Stimulated activated CD4-positive, alpha-beta T cell treated with anti-CD3 and anti-CD28 coated beads, Interleukin-15, amount 100 ng/mL, for 48 hours (primary cell): ENCODE measurements around the gene UBE4B.
"Not testable (repeated sequence)": the region's sequence is repeated elsewhere in the genome, so short reads cannot be mapped to it uniquely, and the experiment has no call there.

Experiments used
- DNase-seq, 2 donors: peaks; one replicate each; pipeline ENCODE4 v3.0.0-alpha.2; 2020; ENCODE audit warnings: low read depth in 2 of 2

The UBE4B gene

DNA sequence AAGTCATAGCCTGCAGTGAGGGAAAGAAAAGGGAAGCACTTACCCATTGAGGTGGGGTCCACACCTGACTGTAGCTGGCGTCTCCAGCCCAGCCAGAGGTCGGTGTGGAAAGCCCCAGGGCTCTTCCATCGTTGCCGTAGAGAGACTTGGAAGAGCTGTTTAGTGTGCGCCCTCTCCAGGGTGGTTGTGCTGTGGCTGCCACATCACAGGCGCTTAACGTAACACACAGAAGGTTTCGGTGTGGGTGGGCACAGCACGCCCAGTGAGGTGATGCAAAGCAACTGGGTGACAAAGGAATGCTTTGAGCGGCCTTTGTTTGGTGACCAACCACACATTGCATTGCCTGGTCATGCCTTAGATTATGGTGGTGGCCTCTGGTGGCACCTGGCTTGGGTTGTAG, 140.8 kb downstream of the UBE4B start:
- no peak for DNase-seq

DNA sequence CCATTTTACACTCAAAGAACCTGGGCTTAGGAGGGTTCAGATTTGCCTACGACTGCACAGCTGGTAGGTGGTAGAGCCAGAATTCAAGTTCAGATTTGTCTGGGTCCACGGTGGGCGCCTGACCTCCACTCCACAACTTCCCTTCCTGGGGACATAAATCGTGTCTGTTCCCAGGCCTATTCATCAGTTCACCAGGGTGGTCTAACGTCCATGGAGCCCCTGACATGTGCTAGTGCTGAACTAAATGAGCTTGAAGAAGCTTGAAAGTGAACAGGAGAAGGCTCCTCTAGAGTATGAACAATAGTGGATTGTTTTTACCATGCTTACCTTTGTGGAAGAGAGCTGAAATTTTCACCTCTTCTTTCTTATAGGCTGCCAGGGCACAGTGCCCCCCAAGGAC, 145.1 kb downstream of the UBE4B start:
- no peak for DNase-seq

DNA sequence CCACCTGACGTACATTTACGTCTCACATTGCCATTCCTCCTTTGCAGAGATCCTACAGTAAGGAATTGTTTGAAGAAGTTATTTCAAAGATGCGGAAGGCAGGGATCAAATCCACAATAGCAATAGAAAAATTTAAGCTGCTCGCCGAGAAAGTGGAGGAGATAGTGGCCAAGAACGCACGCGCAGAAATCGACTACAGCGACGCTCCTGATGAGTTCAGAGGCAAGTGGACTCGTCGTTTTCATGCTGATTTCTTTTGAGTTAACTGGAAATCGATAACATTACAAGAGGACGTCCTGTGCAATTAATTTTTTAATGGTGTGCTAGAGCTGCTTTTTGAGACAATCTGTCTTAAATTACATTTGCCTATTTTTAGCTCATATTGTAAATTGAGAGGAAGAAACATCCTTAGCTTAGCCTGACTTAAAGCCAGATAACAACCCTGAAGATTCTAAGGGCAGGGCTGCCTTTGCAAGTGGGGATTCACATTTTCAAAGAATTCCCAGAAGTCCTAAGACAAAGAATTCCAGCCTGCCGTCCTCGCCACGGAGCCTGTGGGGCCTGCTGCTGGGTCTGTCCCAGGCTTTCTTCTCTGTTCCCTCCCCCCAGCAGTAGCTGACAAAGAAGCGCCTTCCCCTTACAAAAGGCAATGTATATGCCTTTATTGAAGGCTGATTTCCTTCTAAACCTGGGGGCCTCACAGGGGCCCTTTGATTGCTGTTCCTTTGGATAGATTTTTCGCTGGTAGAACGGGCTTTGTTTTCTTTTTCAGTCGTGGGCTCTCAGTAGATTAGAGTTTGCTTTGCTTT, 146.0 kb downstream of the UBE4B start:
- DNase-seq, result no peak

DNA sequence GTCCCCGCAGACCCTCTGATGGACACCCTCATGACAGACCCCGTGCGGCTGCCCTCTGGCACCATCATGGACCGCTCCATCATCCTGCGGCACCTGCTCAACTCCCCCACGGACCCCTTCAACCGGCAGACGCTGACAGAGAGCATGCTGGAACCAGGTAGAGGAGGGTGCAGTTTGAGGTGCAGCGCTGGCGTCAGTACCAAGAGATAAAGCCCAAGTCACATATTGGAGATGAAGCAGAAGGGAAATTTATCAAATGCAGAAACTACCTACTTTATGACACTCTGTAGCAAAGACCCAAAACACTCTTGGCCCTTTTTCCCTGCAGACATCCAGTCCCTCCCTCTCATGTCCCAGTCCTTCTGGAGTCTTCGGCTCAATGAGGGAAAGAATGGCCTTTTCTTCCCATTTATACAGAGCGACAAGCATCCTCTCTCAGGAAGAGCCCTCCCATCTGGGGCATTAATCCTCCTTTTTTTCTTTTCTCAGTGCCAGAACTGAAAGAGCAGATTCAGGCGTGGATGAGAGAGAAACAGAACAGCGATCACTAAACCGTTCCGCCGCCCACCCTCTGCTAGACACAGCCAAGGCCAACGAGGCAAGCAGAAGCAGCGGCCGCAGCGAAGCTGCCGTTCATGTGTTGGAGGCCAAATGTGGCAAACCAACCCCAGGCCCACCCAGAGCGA, 146.8 kb downstream of the UBE4B start:
- DNase-seq, result no peak

DNA sequence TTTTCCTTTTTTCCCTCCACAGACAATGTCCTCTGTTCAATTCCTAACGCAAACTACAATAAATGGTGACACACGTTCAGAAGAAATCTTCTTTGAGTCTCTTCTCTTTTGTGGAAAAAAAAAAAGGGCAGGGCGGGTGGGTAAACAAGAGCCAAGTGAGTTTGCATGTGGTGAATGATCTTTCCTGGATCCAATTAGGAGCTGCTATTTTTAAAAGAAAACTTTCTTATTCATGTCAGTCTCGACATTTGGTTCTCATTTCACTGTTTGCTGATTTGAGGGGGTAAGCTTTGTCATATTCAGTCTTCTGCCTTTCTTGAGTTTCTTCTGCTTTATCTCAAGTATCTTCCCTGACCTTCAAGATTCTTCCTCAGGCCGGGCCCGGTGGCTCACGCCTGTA, 148.4 kb downstream of the UBE4B start:
- DNase-seq, result no peak

DNA sequence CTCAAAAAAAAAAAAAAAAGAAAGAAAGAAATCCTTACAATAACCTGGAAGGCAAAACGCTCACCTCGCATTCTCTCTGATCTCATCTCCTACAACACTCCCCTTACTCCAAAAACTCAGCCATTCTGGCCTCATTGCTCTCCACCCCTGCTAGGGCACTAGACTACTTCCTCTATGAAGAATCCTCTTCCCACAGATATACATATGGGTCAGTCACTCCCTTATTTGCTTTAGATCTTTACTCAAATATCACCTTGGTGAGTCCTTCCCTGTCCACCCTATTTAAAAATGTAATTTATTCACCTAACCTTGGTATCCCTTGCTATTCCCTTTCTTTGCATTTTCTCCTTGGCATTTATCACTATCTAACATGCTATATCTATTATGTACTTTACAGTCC, 153.0 kb downstream of the UBE4B start:
- no peak for DNase-seq

DNA sequence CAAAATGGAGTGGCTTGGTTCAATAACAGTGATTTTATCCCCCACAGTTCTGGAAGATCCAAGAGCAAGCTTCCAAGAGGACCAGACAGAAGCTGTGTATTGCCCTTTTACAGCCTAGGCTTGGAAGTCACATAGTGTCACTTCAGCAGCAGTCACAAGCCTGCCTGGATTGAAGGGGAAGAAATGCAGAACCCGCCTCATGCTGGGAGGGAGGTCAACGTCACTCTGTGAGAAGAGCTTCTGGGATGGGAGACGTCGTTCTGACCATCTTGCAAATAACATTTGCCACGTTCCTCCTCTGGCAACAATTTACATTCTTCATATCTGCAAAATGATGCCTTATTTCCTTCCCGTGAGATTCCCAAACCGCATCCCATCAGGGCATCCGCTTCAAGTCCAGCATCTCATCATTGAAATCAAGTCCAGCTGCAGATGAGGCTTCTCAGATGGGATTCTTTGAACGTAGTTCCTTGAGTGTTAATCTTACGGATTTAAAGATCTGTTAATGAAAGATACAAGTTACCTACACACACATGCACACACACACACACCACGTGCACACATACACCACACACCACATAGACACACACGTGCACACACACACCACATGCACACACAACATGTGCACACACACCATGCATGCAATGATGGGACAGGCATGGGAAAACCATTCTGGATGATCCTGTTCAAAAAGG, 153.7 kb downstream of the UBE4B start:
- DNase-seq, result no peak

DNA sequence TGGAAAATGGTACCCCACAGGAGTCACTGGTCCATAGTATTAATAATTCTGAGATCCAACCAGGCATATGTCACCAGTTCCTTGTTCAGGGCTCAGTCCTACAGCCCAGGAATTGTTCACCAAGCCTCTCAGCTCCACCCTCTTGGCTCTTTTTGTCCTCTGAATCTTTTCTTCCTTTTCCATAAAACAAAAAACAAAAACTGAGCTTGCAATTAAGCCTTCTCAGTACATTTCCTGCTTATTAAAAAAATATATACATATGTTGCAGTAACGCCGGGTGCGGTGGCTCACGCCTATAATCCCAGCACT, 154.2 kb downstream of the UBE4B start:
- no peak for DNase-seq

DNA sequence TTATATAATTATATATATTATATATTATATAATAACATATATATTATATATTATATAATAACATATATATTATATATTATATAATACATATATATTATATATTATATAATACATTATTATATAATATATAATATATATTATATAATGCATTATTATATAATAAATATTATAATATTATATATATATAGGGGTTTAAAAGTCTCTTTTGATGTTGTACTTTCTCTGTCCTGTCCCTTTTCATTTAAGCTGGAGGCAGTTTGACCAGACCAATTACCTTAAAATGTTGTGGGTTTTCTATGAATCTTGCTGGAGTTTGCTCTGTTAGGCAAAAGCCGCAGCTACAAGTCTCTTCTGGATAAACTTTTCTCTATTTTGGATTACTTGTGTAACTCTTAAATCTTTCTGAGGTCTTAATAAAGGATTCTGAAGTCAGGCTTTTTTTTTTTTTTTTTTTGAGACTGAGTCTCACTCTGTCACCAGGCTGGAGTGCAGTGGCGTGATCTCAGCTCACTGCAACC, 155.4 kb downstream of the UBE4B start:
- no peak for DNase-seq

DNA sequence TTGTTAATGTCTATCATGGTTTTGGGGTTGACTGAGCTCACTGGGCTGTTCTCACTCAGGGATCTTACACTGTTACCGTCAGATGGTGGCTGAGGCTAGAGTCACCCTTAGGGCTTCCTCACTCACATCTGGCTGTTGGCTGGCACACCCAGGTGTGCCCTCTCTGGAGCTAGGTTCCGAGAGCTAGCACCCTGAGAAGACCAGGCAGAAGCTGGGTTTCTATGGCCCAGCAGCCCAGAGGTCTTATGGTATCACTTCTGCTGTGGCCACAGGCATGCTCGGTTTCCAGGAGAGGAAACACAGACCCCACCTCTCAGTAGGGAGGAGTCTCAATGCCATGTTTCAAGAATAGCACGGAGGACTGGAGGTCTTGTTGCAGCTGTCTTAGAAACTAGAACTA, 156.9 kb downstream of the UBE4B start:
- DNase-seq, result no peak

DNA sequence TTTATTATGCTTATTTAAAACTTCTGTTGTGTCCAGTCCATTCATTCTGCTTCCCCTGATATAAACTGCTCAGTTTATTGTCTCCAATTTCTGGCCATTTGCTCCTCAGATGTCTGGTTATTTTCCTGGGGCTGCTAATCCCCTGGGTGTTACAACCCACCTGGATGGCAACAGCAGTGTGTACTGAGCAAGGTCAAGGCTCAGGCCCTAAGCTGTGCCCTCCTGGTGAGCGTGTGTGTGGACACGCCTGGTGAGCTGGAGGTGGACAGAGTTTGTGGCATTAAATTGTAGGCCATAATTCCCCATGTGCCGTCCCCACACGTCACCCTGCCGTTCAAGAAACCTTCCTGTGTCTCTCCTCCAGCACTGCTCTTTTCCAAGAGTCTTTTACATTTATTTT, 159.5 kb downstream of the UBE4B start:
- DNase-seq, result no peak

DNA sequence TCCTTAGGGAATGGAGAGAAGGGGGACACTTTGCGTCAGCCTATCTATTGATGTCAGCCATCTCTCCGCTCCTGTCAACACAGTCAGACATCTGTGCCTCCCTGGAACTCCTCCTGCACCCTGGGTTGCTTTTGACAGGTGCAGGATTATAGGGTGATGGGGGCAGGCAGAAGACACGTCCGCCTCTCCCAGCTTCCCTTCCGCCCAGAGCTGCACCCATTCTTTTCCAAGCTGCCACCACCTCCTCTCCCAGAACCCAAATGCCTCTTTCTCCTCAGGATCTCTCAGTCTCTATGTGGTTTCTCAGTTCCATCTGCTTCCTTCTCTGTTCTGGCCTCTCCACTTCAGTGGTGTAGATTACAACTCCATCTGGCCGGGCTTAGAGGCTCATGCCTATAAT, 160.5 kb downstream of the UBE4B start:
- no peak for DNase-seq

DNA sequence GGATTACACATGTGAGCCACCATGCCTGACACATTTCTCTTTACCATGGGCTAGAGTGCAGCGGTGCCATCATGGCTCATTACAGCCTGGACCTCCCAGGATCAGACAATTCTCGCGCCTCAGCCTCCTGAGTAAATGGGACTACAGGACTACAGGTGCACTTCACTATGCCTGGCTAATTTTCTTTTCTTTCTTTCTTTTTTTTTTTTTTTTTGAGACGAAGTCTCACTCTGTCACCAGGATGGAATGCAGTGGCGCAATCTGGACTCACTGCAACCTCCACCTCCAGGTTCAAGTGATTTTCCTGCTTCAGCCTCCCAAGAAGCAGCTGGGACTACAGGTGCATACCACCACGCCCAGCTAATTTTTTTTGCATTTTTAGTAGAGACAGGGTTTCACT, 162.8 kb downstream of the UBE4B start:
- no peak for DNase-seq

DNA sequence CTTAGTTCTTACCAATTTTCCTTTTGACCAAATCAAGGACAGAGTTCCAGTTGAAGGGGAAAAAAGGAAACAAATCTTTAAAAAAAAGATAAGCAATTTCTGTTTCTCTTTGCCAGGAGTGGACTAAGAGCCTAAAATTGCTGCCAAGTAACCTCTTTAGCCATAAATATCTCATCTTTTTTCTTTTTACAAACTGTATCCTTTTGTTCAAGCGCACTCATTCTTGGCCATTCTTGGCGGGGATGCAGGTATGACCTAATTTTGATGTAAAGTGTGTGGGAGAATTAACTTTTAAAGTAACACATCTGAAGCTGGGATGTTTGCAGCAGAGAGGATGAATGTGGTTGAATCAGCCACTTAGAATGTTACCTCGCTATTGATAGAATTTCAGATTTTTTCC, 164.2 kb downstream of the UBE4B start:
- no peak for DNase-seq

DNA sequence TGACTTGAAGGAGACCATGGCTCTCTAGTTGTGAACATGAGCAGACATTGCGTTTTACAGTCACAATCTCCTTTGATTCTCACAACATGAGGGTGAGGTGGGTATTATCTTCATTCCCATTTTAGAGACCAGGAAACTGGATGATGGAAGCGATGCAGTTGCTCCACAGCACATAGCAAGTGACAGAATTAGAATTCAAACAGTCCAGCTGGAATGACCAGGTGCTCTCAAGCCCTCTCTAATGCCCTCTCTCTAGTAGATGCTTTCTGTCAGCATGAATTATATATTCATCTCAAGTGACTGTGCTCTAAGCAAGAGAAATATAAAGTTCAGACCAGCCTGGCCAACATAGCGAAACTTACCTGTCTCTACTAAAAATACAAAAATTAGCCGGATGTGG, 167.9 kb downstream of the UBE4B start:
- DNase-seq, result no peak

DNA sequence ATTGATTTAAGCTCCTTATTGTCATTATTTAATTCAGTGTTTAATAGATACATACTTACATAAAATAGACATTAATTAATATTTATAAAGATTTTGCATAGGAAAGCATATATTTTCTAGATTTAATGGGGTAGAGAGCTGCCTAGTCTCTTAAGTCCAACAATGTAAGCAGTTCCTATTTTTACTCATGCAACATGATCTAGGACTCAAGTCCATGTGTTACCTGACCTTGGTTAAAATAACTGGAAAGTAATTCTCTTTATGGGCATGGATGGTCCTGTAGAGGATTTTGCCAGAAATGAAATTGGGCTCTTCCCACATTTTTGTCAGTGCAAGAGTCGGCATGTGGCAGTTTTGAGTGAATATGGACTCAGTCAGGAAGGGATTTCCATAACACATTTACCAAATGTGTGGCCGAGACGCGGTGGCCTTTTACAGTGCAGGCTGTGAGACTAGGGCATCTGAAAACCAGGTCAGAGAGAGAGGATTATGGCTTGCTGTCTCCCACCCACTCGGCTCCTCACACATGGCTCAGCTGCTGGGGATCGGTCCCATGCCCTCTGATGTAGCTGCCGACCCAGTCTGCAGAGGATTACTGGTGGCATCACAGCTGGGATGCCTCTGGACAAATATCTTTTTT, 171.4 kb downstream of the UBE4B start:
- no peak for DNase-seq

DNA sequence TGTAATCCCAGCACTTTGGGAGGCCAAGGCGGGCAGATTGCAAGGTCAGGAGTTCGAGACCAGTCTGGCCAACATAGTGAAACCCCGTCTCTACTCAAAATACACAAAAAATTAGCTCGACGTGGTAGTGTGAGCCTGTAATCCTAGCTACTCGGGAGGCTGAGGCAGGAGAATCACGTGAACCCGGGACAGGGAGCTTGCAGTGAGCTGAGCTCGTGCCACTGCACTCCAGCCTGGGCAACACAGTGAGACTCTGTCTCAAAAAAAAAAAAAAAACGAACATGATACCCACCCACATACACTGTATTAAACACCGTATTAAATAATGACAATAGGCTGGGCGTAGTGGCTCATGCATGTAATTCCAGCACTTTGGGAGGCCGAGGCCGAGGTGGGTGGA, 172.4 kb downstream of the UBE4B start:
- not testable (repeated sequence) for DNase-seq

DNA sequence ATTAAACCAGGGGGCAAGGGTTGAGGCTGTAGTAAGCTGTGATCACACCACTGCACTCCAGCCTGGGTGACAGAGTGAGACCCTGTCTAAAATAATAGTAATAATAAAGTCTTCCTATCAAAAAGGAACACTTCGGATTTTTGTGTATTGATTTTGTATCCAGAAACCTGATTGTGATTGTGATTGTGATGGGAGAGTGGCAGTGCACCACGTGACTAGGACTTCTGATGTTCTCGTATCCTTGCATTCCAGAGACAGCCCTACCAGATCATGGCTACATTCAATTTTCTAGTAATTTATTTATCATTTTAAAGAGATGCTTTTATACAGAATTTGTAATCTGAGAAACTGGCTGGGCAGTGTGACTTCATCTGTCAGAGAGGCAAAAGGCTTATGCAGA, 175.1 kb downstream of the UBE4B start:
- no peak for DNase-seq

DNA sequence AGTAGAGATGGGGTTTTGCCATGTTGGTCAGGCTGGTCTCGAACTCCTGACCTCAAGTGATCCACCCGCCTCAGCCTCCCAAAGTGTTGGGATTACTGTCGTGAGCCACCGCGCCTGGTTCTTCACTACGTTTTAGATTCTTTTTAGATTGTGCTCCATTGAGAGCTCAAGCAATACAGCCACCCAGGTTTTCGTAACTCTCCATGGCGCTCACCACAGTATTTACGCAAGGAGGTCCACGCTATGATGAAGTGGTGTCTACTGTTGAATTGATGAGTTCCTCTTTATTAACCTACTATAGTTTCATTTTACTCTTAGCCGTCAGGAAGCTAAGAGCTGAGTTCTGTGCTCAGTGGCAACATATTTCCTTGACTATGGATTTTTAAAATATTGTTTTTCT, 175.8 kb downstream of the UBE4B start:
- DNase-seq, result no peak

DNA sequence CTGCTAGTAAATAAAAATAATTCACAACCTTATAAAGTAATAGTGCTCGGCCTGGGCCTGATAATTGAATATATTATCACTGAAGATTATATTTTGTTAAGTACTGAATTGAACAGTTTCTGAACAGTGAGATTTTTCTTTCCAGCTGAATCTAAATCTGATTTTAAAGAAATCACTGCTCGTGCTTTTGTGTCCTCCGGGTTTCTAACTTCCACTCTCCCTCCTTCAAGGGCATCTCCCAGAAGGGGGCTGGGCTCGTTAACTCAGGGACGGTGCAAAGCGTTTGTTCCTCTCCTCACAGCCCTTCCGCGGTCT, 176.8 kb downstream of the UBE4B start:
- no peak for DNase-seq

DNA sequence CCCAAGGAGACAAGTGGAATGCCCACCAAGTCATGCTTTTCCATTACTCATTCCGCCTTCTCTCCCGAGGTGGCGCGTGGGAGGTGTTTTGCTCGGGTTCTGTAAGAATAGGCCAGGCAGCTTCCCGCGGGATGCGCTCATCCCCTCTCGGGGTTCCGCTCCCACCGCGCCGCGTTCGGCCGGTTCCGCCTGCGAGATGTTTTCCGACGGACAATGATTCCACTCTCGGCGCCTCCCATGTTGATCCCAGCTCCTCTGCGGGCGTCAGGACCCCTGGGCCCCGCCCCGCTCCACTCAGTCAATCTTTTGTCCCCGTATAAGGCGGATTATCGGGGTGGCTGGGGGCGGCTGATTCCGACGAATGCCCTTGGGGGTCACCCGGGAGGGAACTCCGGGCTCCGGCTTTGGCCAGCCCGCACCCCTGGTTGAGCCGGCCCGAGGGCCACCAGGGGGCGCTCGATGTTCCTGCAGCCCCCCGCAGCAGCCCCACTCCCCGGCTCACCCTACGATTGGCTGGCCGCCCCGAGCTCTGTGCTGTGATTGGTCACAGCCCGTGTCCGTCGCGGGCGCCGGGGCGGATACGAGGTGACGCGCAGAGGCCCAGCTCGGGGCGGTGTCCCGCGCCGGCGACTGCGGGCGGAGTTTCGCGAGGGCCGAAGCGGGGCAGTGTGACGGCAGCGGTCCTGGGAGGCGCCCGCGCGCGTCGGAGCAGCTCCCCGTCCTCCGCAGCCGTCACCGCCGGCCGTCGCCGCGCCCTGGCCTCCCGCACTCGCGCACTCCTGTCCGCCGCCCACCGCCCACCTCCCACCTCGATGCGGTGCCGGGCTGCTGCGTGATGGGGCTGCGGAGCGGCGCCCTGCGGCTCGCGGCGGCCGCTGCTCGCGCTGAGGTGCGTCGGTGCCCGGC, 177.4 kb downstream of the UBE4B start, which contains the start of gene KIF1B:
TSS of gene KIF1B (plus strand) at position 666 of the 906 bp plus-strand sequence. CDS start 21,759 bp downstream, outside the sequence.
- peak; percentile 93 to 96 for DNase-seq
